ENCODE measurements around the gene CARMIL1.

Gene CARMIL1

GRCh38 chr6:25556516-25556915 lies 277.3 kb downstream of the CARMIL1 start:
- TF ChIP-seq CTCF (IDR thresholded peaks at IDR 0.05; ENCODE audit: insufficient read depth, low read length, missing control alignments), result peak; percentile 77
- CTCF ChIA-PET, result interaction anchor here (0.7 to 7.4 kb wide), 35 partner anchors 9 to 393 kb away, joined by 3 to 124 read pairs (median 4); partner anchors contain the start of gene CARMIL1
- no peak overlapping the region for H3K4me3 ChIP-seq (ENCODE audit: low read depth, low read length)
- POLR2A ChIA-PET, result no interaction called here
- DNase-seq (ENCODE audit: low read depth, low spot score), result peak; percentile 12

GRCh38 chr6:25558155-25558817 lies 279.1 kb downstream of the CARMIL1 start:
- no peak for TF ChIP-seq CTCF (IDR thresholded peaks at IDR 0.05; ENCODE audit: insufficient read depth, low read length, missing control alignments)
- H3K4me3 ChIP-seq (ENCODE audit: low read depth, low read length), result no peak overlapping the region
- no peak for DNase-seq (ENCODE audit: low read depth, low spot score)
- POLR2A ChIA-PET, result no interaction called here
- CTCF ChIA-PET, result interaction anchor here (1.3 to 7.4 kb wide), 8 partner anchors 9 to 338 kb away, joined by 4 to 124 read pairs (median 30); partner anchors contain the start of gene CARMIL1

- DNase-seq (ENCODE audit: low read depth, low spot score), result no peak
- POLR2A ChIA-PET, result no interaction called here
- CTCF ChIA-PET, result interaction anchor here (0.7 to 7.4 kb wide), 3 partner anchors 10 to 337 kb away, joined by 3 to 124 read pairs (median 5); no protein-coding TSS in a partner anchor
- no peak overlapping the region for H3K4me3 ChIP-seq (ENCODE audit: low read depth, low read length)
- no peak for TF ChIP-seq CTCF (IDR thresholded peaks at IDR 0.05; ENCODE audit: insufficient read depth, low read length, missing control alignments)
These were observed 281.7 kb downstream of the CARMIL1 start for GRCh38 chr6:25560865-25561264.

GRCh38 chr6:25564943-25565342 lies 285.8 kb downstream of the CARMIL1 start:
- DNase-seq (ENCODE audit: low read depth, low spot score), result no peak
- ChIA-PET CTCF (interaction anchor here (0.6 to 6.2 kb wide), 5 partner anchors 7 to 299 kb away, joined by 3 to 40 read pairs (median 9); no protein-coding TSS in a partner anchor), POLR2A (no interaction called here)
- no peak for TF ChIP-seq CTCF (IDR thresholded peaks at IDR 0.05; ENCODE audit: insufficient read depth, low read length, missing control alignments)
- no peak overlapping the region for H3K4me3 ChIP-seq (ENCODE audit: low read depth, low read length)

GRCh38 chr6:25570578-25570977 lies 291.4 kb downstream of the CARMIL1 start:
- DNase-seq (ENCODE audit: low read depth, low spot score), result no peak
- ChIA-PET CTCF (interaction anchor here (6.2 kb wide), 1 partner anchor 13 kb away, joined by 40 read pairs; no protein-coding TSS in a partner anchor), POLR2A (no interaction called here)
- TF ChIP-seq CTCF (IDR thresholded peaks at IDR 0.05; ENCODE audit: insufficient read depth, low read length, missing control alignments), result no peak
- no peak overlapping the region for H3K4me3 ChIP-seq (ENCODE audit: low read depth, low read length)

GRCh38 chr6:25576919-25577318 lies 297.7 kb downstream of the CARMIL1 start:
- CTCF ChIA-PET, result interaction anchor here (0.7 to 1.3 kb wide), 2 partner anchors 10 to 25 kb away, joined by 4 to 5 read pairs; no protein-coding TSS in a partner anchor

More at GRCh38 chr6:25576919-25577318, 297.7 kb downstream of the CARMIL1 start:
- DNase-seq (ENCODE audit: low read depth, low spot score), result no peak
- no peak for TF ChIP-seq CTCF (IDR thresholded peaks at IDR 0.05; ENCODE audit: insufficient read depth, low read length, missing control alignments)
- POLR2A ChIA-PET, result no interaction called here
- H3K4me3 ChIP-seq (ENCODE audit: low read depth, low read length), result no peak overlapping the region

All from AG04449 (cell line).